Kidney glomerular epithelial cell (primary cell): ENCODE data around the gene GLYATL1.
A peak's percentile ranks its signal among the peaks of the same experiment; 100 is the strongest.

ENCODE experiments used
- DNase-seq: peaks from one replicate; lab custom pipeline; 2025; lab: John Stamatoyannopoulos, UW

The GLYATL1 gene

GRCh38 chr11:58926695-58927094, 12.6 kb upstream of the GLYATL1 start:
- DNase-seq = peak; percentile 41

DNA sequence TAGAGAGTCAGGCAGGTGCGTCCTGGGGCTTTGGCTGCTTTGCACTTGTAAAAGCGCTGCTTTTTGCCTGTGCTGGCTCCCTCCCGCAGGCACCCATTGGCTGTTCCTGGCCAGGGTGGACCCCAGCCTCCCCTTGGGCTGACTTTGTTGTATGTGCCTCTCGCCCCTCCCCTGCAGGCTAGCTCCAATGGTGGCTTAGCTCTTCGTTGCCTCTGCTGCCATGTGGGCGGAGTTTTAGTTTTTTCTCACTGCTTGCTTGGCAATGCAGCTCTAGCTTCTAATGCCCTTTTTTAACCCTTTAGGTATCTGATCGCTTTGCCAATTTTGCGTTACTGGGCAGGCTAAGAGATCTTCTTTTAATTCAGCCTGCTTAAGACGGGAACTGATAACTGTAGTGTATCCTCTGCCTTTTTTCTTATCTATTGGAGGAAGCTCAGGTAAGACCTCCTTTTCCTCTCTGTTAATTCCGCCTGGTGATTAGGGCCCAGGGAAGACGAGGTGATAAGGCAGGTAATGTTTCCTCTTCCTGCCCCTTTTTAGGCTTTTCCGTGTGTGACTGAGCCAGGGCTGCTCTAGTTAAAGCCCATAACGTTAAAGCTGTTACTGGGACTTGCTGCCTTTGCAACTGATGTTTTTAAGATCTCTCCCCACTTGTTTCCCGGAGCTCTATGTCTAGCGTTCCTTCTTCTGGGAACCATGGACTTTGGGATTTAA, 11.7 kb upstream of the GLYATL1 start:
- DNase-seq = no peak

GRCh38 chr11:58928107-58928499, 11.2 kb upstream of the GLYATL1 start:
- no peak for DNase-seq

- DNase-seq = no peak
These were observed 10.6 kb upstream of the GLYATL1 start for GRCh38 chr11:58928691-58929090.

GRCh38 chr11:58930926-58931325, 8.4 kb upstream of the GLYATL1 start:
- DNase-seq = no peak

- no peak for DNase-seq
These were observed 5.6 kb upstream of the GLYATL1 start for GRCh38 chr11:58933661-58934060.

- DNase-seq = no peak
These were observed 4.3 kb upstream of the GLYATL1 start for GRCh38 chr11:58934945-58935513.

DNA sequence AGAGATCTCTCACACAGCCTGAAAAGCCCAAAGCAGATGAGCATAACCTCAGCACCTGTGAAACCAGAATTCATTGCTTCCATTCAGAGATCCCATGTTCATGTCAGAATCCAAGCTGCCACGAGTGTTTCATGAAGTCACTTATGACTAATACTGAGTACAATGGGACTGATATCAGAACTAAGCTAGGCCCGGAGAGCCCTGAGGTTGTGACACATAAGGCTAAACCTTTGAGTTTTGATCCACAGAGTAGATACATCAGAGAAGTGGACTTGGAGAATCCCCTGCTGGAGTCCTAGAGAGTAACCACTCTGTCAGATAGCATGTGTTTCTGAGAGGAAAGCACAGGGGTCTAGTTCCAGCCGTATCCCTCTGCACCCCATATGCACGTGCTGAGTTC, 890 bp upstream of the GLYATL1 start:
- no peak for DNase-seq

DNA sequence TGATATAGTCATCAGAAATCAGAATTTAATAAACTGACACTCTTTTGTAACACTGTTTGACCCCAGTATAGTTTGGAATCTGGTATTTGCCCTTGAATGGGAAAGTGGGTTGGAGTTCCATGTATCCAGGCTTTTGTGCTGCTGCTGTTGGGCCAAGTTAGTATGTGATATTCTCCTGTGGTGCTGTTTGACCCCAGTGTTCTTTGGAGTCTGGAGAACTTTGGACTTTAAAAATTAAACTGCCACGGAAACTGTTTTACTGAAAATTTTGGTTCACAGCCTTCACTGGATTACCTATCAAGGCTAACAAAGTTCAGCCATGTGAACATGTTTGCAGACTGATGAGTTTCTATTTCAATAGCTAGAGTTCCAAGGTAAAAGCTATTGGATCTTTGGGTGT, 740 bp downstream of the GLYATL1 start:
- DNase-seq = no peak

GRCh38 chr11:58941838-58942237, 2.5 kb downstream of the GLYATL1 start:
- no peak for DNase-seq

- DNase-seq = no peak
These were observed 6.4 kb downstream of the GLYATL1 start for GRCh38 chr11:58945663-58946062.

DNA sequence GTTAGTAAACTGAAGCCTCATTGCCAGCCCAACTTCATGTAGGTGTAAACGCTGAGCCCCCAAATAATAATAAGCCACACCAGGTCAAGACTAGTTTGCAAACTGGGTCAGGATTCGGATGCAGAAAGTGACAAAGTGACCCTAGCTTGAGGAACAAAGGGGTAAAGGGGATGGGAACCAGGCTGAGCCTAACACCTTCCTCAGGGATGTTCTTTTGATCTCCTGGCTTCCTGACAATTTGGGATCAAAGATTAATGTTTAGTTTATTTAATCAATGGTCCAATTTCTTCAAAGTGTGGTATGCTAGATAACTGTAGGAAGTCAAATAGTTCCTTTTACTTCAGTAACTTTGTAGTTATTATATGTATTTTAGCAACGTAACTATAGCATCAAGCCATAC, 9.9 kb downstream of the GLYATL1 start:
- DNase-seq = no peak

DNA sequence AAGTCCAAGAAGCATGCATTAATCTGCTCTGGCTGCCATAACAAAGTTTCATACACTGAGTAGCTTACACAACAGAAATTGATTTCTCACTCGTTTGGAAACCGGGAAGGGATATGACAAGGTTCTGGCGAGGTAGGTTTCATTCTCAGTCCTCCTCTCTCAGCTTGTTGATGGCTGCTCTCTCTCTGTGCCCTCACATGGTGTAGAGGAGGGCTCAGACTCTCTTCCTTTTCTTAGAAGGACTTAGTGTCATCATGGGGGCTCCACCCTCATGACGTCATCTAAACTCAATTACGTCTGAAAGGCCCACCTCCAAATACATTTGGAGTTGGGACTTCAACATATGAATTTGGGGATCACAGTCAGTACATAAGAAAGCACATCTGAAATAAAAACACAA, 18.6 kb downstream of the GLYATL1 start:
- DNase-seq = no peak

DNA sequence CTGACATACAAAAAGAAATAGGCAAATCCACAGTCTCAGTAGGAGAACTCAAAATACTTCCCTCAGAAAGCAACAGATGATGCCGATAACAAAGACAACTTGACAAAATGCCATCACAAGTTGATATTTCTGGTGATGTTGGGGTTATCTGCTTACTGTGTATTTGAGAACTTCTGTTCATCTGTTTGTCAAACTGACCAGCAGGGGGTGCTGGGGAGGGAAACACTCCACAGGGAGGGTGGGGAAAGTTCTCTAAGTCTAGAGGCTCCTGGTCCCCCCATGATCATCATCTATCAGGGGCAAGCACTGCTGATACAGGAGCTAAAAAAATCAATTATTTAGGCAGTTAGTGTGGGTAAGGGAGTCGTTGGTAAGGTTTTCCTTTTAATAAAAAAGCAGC, 19.2 kb downstream of the GLYATL1 start:
- DNase-seq = no peak

DNA sequence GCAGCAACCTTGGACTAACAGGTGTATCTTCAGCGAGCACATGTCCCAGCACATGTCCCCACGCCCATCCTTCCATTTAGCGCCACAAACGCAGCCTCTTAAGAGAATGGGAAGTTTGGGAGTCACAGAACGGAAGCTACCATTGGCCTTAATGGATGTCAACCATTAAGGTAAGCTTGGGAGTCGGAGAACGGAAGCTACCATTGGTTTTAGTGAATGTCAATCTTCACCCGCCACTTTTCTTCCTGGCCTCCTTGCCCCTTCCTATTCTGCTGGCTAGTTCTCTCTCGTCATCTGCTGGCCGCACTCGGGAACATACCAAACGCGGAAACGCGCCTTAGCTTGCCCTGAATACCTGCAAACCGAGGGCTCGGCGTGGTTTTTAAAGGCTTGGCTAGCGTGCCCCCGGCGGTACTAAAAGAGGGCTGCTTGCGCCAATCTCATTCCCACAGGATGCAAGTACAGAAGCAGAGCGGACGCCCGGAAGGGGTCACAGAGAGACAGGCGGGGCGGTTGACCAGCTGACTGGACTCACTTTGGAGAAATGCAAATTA, 24.3 kb downstream of the GLYATL1 start:
- peak; percentile 55 for DNase-seq

- no peak for DNase-seq
These were observed 26.1 kb downstream of the GLYATL1 start for GRCh38 chr11:58965246-58965985.

DNA sequence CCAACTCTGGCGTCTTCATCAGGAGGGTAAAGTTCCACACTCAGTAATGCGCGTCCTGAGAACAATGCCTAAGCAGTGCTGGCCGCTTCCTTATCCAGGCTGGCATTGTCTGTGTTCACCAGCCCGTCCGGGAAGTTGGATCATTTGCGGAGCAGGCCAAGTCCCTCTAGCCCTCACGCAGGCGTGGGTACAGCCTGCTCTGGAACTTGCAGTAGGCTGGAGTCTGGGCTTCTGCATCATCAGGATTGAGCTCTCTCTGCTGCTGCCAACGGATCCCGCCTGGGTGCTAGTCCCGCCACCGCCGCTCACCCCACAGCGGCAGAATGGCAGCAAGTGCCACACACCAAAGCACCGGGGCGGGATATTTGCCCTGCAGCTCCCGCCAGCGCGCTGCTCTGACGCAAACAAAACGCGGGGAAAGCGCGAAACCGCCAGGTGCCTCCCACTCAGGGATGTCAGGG, 29.0 kb downstream of the GLYATL1 start:
- no peak for DNase-seq

GRCh38 chr11:58977470-58977869, 38.2 kb downstream of the GLYATL1 start:
- no peak for DNase-seq

DNA sequence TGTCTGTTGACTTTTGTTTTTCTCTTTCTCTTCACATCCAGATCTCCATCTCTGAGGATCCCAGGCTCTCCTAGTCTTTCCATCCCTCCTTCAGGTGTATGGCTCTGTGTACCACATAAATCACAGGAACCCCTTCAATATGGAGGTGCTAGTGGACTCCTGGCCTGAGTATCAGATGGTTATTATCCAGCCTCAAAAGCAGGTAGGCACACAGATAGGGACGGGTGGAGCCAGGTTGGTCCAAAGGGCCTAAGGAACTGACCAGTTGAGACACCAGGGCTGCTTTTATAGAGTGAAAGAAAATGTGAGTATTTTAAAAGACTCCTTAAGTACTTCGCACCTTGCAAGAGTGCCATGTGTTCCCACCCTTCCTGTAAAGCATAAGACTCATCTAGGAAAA, 39.9 kb downstream of the GLYATL1 start:
- no peak for DNase-seq

DNA sequence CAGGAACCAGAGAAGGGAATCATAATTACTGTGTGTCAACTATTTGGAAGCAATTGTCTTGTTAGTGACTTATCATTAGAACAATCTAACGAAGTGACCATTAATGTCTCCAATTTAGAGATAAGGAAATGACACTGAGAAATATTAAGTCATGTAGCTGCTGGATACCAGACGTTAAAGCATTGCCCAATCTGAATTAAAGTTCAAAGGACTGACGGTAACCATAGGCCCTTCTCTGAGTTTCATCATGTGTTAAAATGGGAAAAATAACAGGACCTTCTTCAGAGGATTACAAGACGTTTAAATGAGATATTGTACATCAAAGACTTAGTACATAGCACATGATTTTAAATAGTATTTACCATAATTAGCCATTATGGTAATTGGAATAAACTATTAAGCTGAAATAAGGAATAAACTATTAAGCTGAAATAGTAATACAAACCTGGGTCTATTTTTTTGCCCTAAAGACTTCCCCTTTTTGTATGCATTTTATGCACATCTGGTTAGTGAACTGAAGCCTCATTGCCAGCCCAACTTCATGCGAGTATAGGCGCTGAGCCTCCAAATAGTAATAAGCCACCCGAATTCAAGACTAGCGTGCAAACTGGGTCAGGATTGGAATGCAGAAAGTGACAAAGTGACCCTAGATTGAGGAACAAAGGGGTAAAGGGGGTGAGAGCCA, 41.0 kb downstream of the GLYATL1 start:
- no peak for DNase-seq

DNA sequence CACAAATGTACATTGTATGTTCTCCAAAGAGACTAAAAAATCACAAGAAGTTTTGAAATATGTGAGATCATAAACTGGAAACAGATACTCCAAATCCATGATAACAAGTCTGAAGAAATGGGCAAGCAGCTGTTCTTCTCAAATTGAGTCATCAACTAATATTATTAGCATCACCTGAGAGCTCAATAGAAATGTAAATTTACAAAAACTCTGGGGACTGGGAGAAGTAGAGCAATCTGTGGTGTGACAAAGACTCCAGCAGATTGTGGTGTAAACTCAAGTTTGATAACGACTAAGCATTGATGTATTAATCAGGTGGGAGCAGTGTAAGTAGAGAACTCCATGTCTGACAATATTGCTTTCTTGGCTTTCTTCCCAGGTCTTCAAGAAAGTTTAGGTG, 53.2 kb downstream of the GLYATL1 start:
- DNase-seq = no peak

DNA sequence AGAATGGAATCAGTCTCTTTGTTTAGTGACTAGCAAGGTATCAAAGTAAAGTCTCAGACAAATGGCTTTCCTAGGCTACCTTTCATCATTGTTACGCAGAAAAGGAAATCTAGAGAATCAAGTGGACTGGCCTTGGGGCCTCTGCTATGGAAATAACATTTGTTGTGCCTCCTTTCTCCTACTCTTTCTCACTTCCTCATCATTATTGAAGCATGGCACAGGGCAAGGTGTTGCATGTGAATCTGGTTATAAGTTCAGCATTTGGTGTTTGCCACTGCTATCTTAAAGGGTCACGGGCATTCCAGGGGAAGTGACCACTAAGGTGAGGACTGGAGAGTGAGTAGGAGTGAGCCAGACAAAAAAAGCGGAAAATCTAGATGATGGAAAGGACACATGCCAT, 54.9 kb downstream of the GLYATL1 start:
- no peak for DNase-seq
